Measurements from ENCODE around the gene WSB2.

Gene WSB2

DNA sequence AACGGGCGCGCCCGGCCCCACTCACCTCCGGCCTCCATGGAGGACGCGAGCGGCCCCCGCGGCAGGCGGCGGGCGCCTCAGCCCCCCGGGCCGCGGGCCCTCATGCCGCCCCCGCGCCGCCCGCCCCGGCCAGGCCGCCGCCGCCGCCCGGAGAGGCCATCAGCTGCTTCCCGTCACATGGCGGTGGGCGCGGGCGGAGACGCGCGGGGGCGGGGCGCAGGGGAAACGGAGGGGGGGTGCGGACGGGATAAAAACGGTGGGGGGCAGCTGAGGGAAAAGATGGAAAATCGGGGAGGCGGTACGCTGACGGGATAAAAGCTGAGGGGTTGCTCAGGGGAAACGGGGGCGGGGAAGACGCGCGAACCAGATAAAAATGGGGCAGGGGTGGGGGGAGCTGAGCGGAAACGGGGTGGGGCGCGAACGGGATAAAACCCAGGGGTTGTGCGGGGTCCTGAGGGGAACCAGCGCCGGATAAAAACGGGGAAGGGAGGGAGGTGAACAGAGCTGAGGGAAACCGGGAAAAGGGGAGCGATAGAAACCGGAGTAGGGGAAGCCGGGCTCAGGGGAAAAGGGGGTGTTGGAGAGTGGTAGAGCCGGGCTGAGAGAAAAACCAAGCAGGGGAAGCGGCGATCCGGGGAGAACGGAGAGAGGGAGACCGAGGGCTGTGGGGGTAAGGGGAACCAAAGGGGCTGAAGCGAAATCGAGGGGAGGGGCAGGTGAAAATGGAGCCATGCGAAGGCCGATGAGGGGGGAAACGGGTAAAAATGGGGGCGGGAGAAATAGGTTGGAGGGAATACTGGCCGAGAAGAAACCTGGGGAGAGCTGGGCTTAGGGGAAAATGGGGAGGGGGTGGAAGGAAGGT lies at the start of gene WSB2:
Gene WSB2, minus strand, starts transcription at position 169 of the 862 bp plus-strand sequence. Its CDS starts 131 bp downstream, at position 38.
- peak within 1 kb of the TSS; percentile 86 for H3K27ac ChIP-seq
- TF ChIP-seq, protein P1, sequence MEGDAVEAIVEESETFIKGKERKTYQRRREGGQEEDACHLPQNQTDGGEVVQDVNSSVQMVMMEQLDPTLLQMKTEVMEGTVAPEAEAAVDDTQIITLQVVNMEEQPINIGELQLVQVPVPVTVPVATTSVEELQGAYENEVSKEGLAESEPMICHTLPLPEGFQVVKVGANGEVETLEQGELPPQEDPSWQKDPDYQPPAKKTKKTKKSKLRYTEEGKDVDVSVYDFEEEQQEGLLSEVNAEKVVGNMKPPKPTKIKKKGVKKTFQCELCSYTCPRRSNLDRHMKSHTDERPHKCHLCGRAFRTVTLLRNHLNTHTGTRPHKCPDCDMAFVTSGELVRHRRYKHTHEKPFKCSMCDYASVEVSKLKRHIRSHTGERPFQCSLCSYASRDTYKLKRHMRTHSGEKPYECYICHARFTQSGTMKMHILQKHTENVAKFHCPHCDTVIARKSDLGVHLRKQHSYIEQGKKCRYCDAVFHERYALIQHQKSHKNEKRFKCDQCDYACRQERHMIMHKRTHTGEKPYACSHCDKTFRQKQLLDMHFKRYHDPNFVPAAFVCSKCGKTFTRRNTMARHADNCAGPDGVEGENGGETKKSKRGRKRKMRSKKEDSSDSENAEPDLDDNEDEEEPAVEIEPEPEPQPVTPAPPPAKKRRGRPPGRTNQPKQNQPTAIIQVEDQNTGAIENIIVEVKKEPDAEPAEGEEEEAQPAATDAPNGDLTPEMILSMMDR (IDR thresholded peaks at IDR 0.05; ENCODE audit: low read depth, low read length), result no peak

GRCh38 chr12:118109088-118109487 lies 48.1 kb upstream of the WSB2 start:
- no peak overlapping the region for H3K4me3 ChIP-seq (ENCODE audit: low read depth, low read length)
- TF ChIP-seq, protein P1 (IDR thresholded peaks at IDR 0.05; ENCODE audit: low read depth, low read length), result no peak

More for the DNA sequence above, at the start of gene WSB2:
- peak; percentile 73 for DNase-seq
- peak within 1 kb of the TSS; percentile 75 for H3K4me3 ChIP-seq (ENCODE audit: low read depth, low read length)
- H3K9me3 ChIP-seq (ENCODE audit: severe bottlenecking), result no peaks in the 10 kb centered on the region
- no peaks in the 10 kb centered on the region for H3K27me3 ChIP-seq (ENCODE audit: insufficient read depth, low read depth, severe bottlenecking)
- no peaks in the 10 kb centered on the region for H3K36me3 ChIP-seq

DNA sequence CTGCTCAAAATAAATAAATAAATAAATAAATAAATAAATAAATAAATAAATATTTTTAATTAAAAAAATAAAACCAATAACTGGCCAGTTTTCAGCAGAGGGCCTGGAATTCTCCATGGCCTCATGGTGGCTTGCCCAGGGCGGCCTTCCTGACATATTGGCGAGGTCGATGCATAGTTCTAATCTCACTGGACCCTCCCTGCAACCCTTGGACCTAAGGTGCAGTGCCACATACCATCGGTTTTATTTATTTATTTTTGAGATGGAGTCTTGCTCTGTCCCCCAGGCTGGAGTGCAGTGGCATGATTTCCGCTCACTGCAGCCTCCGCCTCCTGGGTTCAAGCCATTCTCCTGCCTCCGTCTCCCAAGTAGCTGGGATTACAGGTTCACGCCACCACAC lies 46.7 kb upstream of the WSB2 start:
- H3K4me3 ChIP-seq (ENCODE audit: low read depth, low read length), result no peak overlapping the region
- no peaks in the 10 kb centered on the region; the same call in 1 of the 2 replicates for H3K36me3 ChIP-seq
- no peaks in the 10 kb centered on the region for H3K27me3 ChIP-seq (ENCODE audit: insufficient read depth, low read depth, severe bottlenecking)
- TF ChIP-seq, protein P1 (IDR thresholded peaks at IDR 0.05; ENCODE audit: low read depth, low read length), result no peak
- DNase-seq, result no peak
- H3K9me3 ChIP-seq (ENCODE audit: severe bottlenecking), result no peaks in the 10 kb centered on the region
- no peak overlapping the region for H3K27ac ChIP-seq

More at GRCh38 chr12:118109088-118109487, 48.1 kb upstream of the WSB2 start:
- no peak for DNase-seq
- H3K36me3 ChIP-seq, result no peaks in the 10 kb centered on the region
- H3K9me3 ChIP-seq (ENCODE audit: severe bottlenecking), result no peaks in the 10 kb centered on the region
- no peak overlapping the region for H3K27ac ChIP-seq
- H3K27me3 ChIP-seq (ENCODE audit: insufficient read depth, low read depth, severe bottlenecking), result no peaks in the 10 kb centered on the region

- H3K9me3 ChIP-seq (ENCODE audit: severe bottlenecking), result no peaks in the 10 kb centered on the region
- TF ChIP-seq, protein P1 (IDR thresholded peaks at IDR 0.05; ENCODE audit: low read depth, low read length), result no peak
- H3K27me3 ChIP-seq (ENCODE audit: insufficient read depth, low read depth, severe bottlenecking), result no peaks in the 10 kb centered on the region
- no peak for DNase-seq
- no peaks in the 10 kb centered on the region; the same call in 1 of the 2 replicates for H3K36me3 ChIP-seq
- no peak overlapping the region for H3K27ac ChIP-seq
- no peak overlapping the region for H3K4me3 ChIP-seq (ENCODE audit: low read depth, low read length)
Measured at GRCh38 chr12:118107011-118107410, 46.0 kb upstream of the WSB2 start.

GRCh38 chr12:118103601-118104382 lies 42.8 kb upstream of the WSB2 start, which contains the start of gene VSIG10:
VSIG10 (minus strand) TSS chr12:118104011; CDS start chr12:118103671, 340 bp downstream.
- Histone ChIP-seq H3K27ac (peak within 1 kb of the TSS; percentile 84), H3K9me3 (ENCODE audit: severe bottlenecking) (no peaks in the 10 kb centered on the region), H3K4me3 (ENCODE audit: low read depth, low read length) (peak within 1 kb of the TSS; percentile 88), H3K36me3 (peaks cover 2% of the 10 kb centered on the region; the same call in 1 of the 2 replicates), H3K27me3 (ENCODE audit: insufficient read depth, low read depth, severe bottlenecking) (no peaks in the 10 kb centered on the region)
- TF ChIP-seq, protein P1 (IDR thresholded peaks at IDR 0.05; ENCODE audit: low read depth, low read length), result no peak
- peak; percentile 84 for DNase-seq

Data from WERI-Rb-1 (cell line).